Activated CD4-positive, alpha-beta T cell treated with anti-CD3 and anti-CD28 coated beads for 1 hour (primary cell): Measurements from ENCODE around the gene FGFR4.

Experiments used
- DNase-seq: peaks from one replicate; pipeline ENCODE4 v3.0.0-alpha.2; 2020

The FGFR4 gene

DNA sequence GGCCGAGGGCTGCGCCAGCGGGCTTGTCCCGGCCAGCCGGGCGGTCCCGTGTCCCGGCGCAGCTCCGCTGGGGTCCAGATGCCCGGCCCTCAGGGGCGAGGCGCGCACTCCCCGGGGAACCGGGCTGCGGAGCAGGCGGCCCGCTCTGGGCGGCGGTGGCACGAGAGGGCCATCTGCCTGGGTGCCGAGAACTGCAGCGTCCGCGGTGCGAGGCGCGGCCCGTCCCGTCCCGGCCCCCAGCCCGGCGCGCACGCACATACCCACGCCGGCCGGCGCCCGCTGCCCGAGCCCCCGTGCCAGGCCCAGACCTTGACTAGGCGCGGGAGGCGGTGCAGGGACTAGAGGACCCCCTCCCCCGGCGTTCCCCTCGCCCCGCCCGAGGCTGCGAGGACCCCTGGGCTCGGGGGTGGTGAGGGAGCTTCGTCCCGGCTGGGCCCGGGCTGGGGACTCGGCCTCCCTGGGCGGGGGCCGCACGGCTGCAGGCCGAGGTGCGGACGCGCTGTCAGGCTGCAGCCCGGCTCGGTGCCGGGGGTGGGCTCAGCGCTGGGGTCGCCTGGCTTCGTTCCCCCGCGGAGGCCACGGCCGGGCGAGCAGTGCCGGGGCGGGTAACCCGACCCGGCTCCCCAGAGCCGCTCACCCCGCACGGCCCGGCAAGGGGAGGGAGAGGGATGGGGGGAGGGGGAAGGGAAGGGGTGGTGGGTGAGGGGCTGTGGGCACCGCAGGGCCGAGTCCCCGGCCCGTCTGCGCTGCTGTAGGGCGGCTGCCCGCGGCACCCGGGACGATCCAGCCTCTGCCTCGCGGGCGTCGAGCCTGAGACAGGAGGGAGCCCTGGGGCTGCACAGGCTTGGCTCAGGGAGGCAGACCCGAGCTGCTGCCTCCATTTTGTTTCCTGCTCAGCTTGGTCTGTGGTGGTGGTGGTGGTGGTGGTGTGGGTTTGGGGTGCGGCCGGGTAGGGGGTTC is 45.7 kb downstream of the FGFR4 start:
- DNase-seq: peak; percentile 27

DNA sequence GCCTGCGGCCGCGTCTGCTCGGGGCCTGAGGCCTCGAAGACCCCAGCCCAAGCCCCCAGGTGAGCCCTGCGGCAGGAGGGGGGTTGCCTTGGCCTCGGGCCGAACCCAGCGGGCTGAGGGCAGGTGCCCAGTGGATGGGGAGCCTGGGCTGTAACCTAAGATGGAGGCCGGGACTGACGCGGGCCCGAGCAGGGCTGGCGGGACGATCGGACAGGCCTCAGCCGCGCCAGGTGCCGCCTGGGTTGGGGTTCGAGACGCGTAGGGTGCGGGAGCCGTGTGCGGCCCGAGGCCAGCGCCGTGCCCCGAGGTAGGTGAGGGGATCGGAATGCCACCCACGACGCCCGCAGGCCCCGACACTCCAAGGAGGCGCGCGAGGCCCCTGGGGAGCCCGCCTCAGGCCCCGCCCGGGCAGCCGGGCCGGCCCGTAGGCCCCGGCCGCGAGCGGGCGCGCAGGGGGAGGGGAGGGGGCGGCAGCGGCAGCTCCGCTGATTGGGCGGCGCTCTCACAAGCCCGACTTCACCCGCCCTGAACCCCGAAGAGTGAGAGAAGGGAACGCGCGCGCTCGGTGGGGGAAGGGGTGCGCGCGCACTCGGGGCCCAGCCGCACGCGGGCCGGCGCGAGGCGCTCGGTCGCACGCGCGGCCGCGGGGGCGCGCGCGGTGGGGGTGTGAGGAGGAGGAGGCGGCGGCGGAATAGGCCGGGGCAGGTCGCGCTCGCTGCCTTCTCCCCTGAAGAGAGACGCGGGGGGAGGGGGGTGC is 46.6 kb downstream of the FGFR4 start, which contains the start of gene NSD1:
Gene NSD1, plus strand, starts transcription at position 678 of the 757 bp plus-strand sequence. CDS start 1,331 bp downstream, outside the sequence.
- DNase-seq: peak; percentile 84

DNA sequence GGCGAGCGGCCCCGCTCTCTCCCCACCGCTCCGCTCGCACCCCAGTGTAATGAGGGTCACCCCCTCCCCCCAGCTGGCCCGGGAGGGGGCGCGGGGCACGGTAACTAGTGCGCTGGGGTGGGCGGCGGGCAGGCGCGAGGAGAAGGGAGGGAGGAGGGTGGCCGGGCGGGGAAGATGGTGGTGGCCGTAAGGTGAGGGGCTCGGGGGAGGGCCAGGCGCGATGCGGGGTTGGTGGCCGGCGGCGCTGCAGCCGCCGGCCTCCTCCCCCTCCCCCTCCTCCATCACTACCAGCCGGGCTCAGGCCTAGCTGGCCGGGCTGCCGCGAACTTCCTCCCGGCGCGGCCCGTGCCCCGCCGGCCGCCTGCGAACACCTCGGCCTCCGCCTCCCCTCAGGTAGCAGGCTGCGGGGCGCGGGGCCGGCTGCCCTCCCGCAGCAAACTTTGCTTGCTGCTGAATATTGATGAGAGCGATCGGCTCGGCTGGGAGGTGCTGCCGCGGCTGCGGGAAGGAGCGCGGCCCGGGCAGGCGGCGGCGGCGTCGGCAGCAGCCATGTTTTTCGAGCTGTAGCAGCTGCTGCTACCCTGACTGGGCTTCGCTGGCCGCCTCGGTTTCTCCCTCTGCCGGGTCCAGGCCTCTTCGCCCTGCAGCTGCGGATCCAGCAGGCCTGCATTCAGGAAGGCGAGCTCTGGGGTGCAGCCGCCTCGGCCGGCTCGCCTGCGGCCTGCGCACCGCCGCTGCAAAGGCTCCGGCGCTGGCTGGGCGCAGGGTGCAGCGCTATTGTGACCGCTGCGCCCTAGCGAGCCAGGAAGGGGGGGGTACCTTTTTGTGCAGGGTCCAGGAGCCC is 47.4 kb downstream of the FGFR4 start:
- DNase-seq: peak; percentile 28

DNA sequence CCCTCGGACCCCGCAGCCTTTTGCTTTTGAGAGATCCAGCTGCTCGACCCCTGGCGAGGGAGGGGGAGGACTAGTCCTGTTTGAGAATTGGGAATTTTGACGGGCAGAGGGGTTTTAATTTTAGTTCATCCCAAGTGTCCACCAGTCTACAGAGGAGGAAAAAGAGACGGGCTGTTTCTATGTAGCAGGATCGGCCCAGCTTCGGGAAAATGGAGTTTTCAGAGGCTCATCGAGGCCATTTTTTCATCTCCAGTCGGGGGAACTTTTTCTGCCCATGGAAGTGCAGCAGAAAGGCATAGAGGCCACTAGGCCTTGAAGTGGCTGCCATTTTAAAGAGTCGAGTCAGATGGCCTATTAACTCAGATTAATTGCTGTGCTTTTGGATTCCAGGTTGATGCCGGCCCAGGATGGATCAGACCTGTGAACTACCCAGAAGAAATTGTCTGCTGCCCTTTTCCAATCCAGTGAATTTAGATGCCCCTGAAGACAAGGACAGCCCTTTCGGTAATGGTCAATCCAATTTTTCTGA is 48.0 kb downstream of the FGFR4 start:
- no peak for DNase-seq

GRCh38 chr5:177140312-177140711 is 53.6 kb downstream of the FGFR4 start:
- no peak for DNase-seq

DNA sequence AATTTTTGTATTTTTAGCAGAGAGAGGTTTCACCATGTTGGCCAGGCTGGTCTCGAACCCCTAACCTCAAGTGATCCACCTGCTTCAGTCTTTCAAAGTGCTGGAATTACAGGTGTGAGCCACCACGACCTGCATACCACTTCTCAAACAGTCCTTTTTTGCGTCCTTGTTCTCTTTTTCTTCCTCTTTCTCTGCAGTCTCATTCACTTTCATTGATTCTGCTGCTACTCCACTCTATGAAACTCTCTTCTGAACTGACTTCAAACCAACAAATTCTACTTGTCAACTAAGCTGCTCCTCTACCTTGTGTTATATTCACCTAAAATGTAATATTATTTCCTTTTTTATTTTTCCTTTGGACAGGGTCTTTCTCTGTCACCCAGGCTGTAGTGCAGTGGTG is 54.8 kb downstream of the FGFR4 start:
- no peak for DNase-seq

GRCh38 chr5:177142098-177142611 is 55.4 kb downstream of the FGFR4 start:
- DNase-seq: no peak

DNA sequence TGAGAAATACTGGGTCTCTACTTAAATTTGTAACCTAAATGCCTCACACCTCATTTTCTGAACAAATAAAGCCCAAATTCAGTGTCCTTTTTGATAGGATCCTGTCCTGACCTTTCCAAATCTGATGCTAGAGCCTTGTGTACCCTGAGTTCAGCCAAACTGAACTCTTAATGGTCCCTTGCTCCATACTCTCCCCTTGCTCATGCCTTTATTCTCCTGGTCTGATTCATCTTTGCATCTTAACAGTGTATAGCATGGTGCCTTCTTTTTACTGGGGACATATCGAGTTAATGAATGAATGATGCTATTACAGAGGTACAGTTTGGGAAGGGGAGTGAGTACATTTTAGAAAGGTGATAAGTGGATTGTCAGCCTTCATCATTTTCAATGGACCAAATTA is 56.1 kb downstream of the FGFR4 start:
- DNase-seq: no peak

DNA sequence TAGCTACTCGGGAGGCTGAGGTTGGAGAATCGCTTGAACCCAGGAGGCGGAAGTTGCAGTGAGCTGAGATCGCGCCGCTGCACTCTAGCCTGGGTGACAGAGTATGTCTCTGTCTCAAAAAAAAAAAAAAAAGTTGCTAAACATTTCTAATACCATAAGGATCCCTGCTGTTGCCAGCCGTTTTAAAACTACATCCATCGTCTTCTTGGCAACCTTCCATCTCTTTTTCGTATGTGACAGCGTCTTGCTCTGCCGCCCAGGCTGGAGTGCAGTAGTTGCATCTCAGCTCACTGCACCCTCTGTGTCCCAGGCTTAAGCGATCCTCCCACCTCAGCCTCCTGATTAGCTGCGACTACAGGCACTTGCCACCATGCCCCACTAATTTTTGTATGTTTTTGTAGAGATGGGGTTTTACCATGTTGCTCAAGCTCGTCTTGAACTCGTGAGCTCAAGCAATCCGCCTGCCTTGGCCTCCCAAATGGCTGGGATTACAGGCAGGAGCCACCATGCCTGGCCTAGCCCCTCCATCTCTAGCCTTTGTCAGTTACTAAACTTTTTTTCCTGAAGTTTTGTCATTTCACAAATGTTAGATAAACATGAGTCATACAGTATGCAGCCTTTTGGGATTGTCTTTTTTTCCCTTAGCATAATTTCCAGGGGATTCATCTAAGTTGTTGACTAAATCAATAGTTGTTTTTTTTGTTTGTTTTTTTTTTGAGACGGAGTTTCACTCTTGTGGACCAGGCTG is 60.4 kb downstream of the FGFR4 start:
- no peak for DNase-seq
